Immature natural killer cell (primary cell): ENCODE data around the gene CD72. TPM values are rescaled to one million over a fixed set of nuclear protein-coding genes. Genes with fewer than 3 reads are reported as not detected.
"Not testable (repeated sequence)": the region's sequence is repeated elsewhere in the genome, so short reads cannot be mapped to it uniquely, and the experiment has no call there.

ENCODE experiments used
- DNase-seq, 3 donors: peaks; one replicate each; pipeline ENCODE4 v3.0.0; 2022; ENCODE audit warnings: mixed read lengths in 1 of 3
- H3K27ac Mint-ChIP-seq, 6 donors: one replicate each; pipeline ENCODE4 v1.8.0; 2020; ENCODE audit warnings: mixed read lengths in 6 of 6, mild to moderate bottlenecking in 5 of 6, inconsistent platforms in 4 of 6, moderate library complexity in 3 of 6
- H3K27me3 Mint-ChIP-seq, 3 donors: one replicate each; pipeline ENCODE4 v1.8.0; 2020 to 2021; ENCODE audit warnings: low read depth in 3 of 3, mild to moderate bottlenecking in 3 of 3, mixed read lengths in 3 of 3, moderate library complexity in 3 of 3, inconsistent platforms in 1 of 3
- H3K36me3 Mint-ChIP-seq, 3 donors: one replicate each; pipeline ENCODE4 v1.8.0; 2020; ENCODE audit warnings: mixed read lengths in 3 of 3, inconsistent platforms in 2 of 3, mild to moderate bottlenecking in 2 of 3
- H3K4me1 Mint-ChIP-seq, 2 donors: one replicate each; pipeline ENCODE4 v1.8.0; 2020; ENCODE audit warnings: inconsistent platforms in 2 of 2, mild to moderate bottlenecking in 2 of 2, mixed read lengths in 2 of 2, moderate library complexity in 1 of 2
- H3K4me3 Mint-ChIP-seq, 5 donors: one replicate each; pipeline ENCODE4 v1.8.0; 2020; ENCODE audit warnings: mild to moderate bottlenecking in 5 of 5, mixed read lengths in 5 of 5, inconsistent platforms in 3 of 5, moderate library complexity in 3 of 5
- H3K9me3 Mint-ChIP-seq, 6 donors: one replicate each; pipeline ENCODE4 v1.8.0; 2020; ENCODE audit warnings: mild to moderate bottlenecking in 6 of 6, mixed read lengths in 6 of 6, inconsistent platforms in 4 of 6, moderate library complexity in 3 of 6
- polyA plus RNA-seq, 3 donors: library from polyadenylated mRNA; unstranded; fragments of 300-500 nt; fragmentation: Illumina TruSeq; gene quantifications; one replicate each; pipeline ENCODE4 v1.2.3, GENCODE V29; 2021

The CD72 gene
- polyA plus RNA-seq, 3 donors from 2014 or later, result 6.2 to 18.4 (median 10.1) TPM

DNA sequence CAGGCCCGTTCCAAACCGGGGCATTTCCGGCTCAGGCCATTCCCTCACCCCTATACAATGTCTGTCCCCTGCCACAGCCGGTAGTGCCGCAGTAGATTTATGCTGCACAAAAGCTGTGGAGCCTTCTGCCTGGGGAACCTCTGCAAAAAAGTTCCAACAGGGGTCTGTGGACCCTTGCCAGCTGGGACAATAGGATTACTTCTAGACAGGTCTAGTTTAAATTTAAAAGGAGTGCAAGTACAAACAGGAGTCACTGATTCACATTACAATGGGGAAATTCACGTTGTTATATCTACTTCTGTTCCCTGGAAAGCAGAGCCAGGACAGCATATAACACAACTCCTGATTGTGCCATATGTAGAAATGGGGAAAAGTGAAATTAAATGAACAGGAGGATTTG, 34.7 kb downstream of the CD72 start:
- not testable (repeated sequence) for H3K4me1 Mint-ChIP-seq, H3K27ac Mint-ChIP-seq, H3K27me3 Mint-ChIP-seq, DNase-seq, H3K4me3 Mint-ChIP-seq
- Mint-ChIP-seq H3K36me3 (peaks cover 7 to 16% (median 10%) of the 10 kb centered on the region in 3 donors), H3K9me3 (peaks cover 10 to 31% (median 17%) of the 10 kb centered on the region in 6 donors)

DNA sequence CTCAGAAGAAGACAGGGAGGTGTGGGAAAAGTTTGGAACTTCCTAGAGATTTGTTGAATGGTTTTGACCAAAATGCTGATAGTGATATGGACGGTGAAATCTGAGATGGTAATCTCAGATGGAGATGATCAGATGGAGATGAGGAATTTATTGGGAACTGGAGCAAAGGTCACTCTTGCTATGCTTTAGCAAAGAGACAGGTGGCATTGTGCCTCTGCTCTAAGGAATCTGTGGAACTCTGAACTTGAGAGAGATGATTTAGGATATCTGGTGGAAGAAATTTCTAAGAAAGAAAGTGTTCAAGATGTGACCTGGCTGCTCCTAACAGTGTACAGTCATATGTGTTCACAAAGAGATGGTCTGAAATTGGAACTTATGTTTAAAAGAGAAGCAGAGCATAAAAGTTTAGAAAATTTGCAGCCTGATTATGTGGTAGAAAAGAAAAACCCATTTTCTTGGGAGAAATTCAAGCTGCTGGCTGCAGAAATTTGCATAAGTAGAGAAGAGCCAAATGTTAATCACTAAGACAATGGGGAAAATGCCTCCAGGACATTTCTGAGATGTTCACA, 38.5 kb downstream of the CD72 start:
- H3K4me3 Mint-ChIP-seq, result not testable (repeated sequence)
- H3K9me3 Mint-ChIP-seq, result peaks cover 6 to 24% (median 11%) of the 10 kb centered on the region in 6 donors

DNA sequence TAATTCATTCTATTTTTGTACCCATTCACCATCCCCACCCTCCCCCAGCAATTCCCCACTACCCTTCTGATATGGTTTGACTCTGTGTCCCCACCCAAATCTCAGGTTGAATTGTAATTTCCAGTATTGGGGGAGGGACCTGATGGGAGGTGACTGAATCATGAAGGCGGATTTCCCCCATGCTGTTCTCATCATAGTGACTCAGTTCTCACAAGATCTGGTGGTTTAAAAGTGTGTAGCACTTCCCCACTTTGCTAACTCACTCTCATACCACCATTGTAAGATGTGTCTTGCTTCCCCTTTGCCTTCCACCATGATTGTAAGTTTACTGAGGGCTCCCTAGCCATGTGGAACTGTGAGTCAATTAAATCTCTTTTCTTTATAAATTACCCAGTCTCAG, 39.1 kb downstream of the CD72 start:
- DNase-seq, result no peak
- no peak overlapping the region for H3K27ac Mint-ChIP-seq
- H3K36me3 Mint-ChIP-seq, result peaks cover 7 to 10% (median 8%) of the 10 kb centered on the region in 3 donors
- H3K4me3 Mint-ChIP-seq, result no peak overlapping the region
- peaks cover 6 to 24% (median 11%) of the 10 kb centered on the region in 6 donors for H3K9me3 Mint-ChIP-seq
- no peaks in the 10 kb centered on the region for H3K27me3 Mint-ChIP-seq
- no peaks in the 10 kb centered on the region for H3K4me1 Mint-ChIP-seq

More for the DNA sequence above, 38.5 kb downstream of the CD72 start:
- H3K27me3 Mint-ChIP-seq, H3K27ac Mint-ChIP-seq, DNase-seq, H3K4me1 Mint-ChIP-seq: not testable (repeated sequence)
- peaks cover 7 to 10% (median 8%) of the 10 kb centered on the region in 3 donors for H3K36me3 Mint-ChIP-seq

DNA sequence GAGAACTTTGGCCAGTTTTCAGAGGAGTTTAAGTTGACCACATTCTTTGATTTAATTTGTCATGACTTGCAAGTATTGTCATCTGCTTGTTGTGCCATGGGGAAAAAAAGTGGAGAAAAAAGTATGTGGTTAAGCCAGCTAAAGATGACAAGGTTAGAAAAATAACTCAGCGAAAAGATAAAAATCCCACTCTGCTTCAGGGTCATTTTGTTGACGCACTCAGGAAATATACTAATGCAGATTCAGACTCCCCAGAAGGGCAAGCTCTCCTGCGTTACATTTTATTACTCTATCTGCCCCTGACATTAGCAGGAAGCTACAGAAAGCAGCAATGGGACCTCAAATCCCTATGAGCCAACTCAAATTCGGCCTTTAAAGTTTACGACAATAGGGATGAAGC, 40.7 kb downstream of the CD72 start:
- no peaks in the 10 kb centered on the region for H3K27me3 Mint-ChIP-seq
- no peak for DNase-seq
- H3K4me3 Mint-ChIP-seq, result no peak overlapping the region
- no peaks in the 10 kb centered on the region for H3K4me1 Mint-ChIP-seq
- peaks cover 6 to 24% (median 11%) of the 10 kb centered on the region in 6 donors for H3K9me3 Mint-ChIP-seq
- peaks cover 7 to 10% (median 8%) of the 10 kb centered on the region in 3 donors for H3K36me3 Mint-ChIP-seq
- no peak overlapping the region for H3K27ac Mint-ChIP-seq

DNA sequence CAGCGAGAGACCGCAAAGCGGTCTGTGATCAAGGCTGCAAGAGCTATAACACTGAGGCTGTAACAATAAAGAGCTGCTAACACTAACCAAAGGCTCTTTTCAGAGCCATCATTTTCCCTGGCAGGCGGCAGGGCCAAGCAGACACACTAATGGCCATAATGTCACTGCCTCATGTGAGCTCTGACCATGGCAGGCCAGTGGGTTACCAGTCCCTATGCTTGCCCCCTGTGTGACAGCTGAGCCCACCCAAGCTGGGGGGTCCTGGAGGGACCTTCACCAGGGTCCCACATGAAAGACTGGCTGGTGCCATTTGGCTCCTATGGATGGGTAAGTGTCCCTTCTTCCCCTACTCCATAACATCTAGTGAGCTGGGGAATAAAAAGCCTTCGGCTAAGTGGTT, 42.7 kb downstream of the CD72 start:
- no peak for DNase-seq
- H3K36me3 Mint-ChIP-seq, result peaks cover 7 to 10% (median 8%) of the 10 kb centered on the region in 3 donors
- H3K9me3 Mint-ChIP-seq, result peaks cover 6 to 13% (median 9%) of the 10 kb centered on the region in 6 donors
- H3K27me3 Mint-ChIP-seq, result no peaks in the 10 kb centered on the region
- no peak overlapping the region for H3K27ac Mint-ChIP-seq
- no peak overlapping the region for H3K4me3 Mint-ChIP-seq
- peaks cover 8 to 9% of the 10 kb centered on the region in 2 donors for H3K4me1 Mint-ChIP-seq

DNA sequence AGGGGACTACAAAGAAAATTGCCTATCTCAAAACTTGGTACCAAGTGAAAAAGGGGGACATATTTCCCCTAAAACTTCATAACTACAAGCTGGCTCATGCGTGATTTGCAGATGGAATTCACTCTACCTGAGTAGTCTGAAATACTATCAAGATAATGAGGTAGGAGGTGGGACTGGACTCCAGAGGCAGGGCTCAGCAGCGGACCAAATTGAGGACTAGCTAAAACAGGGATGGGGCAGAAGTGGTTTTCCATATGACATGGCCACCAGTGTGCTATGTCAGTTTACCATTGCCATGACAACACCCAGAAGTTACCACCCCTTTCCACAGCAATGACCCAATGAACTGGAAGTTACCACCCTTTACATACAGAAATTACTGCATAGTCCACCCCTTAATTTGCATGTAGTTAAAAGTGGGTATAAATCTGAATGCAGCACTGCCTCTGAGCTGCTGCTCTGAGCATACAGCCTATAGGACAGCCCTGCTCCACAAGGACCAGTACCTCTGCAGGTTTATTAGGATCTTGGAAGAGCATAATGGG, 43.6 kb downstream of the CD72 start:
- peak overlapping the region in 1 of 6 donors; percentile 9 for H3K27ac Mint-ChIP-seq

DNA sequence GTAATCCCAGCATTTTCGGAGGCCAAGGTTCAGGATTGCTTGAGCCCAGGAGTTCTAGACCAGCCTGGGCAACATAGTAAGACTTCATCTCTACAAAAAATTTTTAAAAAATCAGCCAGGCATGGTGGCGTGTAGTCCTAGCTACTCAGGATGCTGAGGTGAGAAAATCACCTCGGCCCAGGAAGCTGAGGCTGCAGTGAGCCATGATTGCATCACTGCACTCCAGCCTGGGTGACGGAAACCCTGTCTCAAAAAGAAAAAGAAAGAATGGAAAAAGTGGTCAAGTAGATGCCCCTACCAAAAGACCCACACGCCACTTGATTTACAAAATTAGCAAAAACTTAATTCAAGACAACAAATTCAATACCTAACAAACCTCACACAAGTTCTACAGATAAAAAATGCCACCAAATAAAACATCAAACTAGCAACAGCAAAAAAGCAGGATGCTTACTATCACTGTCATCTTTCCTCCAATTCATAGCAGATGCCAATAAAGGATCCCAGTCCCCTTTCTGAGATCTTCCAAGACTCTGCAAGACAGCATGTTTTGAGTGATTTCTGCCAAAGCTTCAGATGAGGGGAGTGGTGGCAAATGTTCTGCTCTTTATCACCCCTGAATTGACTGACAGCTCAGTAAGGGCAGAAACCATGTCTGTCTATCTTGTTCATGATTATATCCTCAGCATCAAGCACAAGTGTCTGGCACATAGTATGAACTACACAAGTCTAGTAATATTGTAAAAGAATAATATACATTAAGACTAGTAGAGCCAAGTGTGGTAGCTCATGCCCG, 47.3 kb downstream of the CD72 start:
- Mint-ChIP-seq H3K4me3 (peak overlapping the region; percentile 23 to 70 (median 47)), H3K27me3 (no peaks in the 10 kb centered on the region), H3K9me3 (no peaks in the 10 kb centered on the region), H3K4me1 (peaks cover 20 to 26% of the 10 kb centered on the region in 2 donors), H3K27ac (peak overlapping the region; percentile 80 to 94 (median 88)), H3K36me3 (no peaks in the 10 kb centered on the region)
- peak; percentile 44 to 47 (median 46) for DNase-seq

More for the DNA sequence above, 43.6 kb downstream of the CD72 start:
- peaks cover 15 to 17% of the 10 kb centered on the region in 2 donors for H3K4me1 Mint-ChIP-seq
- H3K4me3 Mint-ChIP-seq, result no peak overlapping the region
- H3K27me3 Mint-ChIP-seq, result no peaks in the 10 kb centered on the region
- H3K9me3 Mint-ChIP-seq, result peaks cover 3 to 7% (median 5%) of the 10 kb centered on the region in 6 donors
- no peak for DNase-seq
- H3K36me3 Mint-ChIP-seq, result peaks cover 3 to 4% (median 4%) of the 10 kb centered on the region in 3 donors

DNA sequence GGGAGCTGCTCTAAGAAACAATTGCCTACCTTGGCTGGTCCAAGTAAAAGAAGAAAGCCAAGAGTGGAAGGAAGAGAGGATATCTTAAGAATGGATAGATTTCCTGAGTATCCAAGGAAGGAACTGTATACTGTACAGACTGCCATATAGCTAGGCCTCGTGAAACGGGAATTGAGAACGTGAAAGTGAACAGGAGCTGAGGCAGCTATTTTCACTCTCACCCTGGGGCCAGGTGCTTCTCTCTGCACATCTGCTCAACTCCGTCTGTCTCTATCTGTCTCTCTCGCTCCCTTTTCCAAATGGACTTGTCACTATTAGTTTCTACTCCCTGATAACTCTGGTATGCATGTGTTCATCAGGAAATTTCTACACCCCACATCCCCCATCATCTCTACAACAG, 49.0 kb downstream of the CD72 start:
- Mint-ChIP-seq H3K4me1 (peaks cover 20 to 26% of the 10 kb centered on the region in 2 donors), H3K27ac (peak overlapping the region; percentile 35 to 93 (median 67)), H3K9me3 (no peaks in the 10 kb centered on the region), H3K36me3 (no peaks in the 10 kb centered on the region), H3K27me3 (peaks cover 0 to 2% (median 0%) of the 10 kb centered on the region in 3 donors), H3K4me3 (no peak overlapping the region)
- no peak for DNase-seq

DNA sequence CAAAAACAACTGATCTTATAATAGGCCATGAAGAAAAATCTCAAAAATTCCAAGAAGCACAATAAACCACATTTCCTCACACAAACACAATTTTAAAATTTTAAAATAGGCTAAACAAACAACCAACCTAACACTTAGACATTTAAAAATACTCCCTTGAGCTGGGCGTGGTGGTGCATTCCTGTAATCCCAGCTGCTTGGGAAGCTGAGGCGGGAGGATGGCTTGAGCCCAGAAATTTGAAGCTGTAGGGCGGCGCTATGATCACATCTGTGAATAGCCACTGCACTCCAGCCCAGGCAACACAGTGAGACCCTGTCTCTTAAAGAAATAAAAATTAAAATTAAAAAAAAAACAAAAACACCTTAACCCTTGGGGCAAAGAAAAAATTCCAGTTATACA, 50.0 kb downstream of the CD72 start:
- Mint-ChIP-seq H3K27me3 (peaks cover 0 to 5% (median 2%) of the 10 kb centered on the region in 3 donors), H3K4me1 (peaks cover 27 to 34% of the 10 kb centered on the region in 2 donors), H3K27ac (peak overlapping the region in 1 of 6 donors; percentile 28), H3K36me3 (no peaks in the 10 kb centered on the region), H3K9me3 (no peaks in the 10 kb centered on the region), H3K4me3 (no peak overlapping the region)
- no peak for DNase-seq

DNA sequence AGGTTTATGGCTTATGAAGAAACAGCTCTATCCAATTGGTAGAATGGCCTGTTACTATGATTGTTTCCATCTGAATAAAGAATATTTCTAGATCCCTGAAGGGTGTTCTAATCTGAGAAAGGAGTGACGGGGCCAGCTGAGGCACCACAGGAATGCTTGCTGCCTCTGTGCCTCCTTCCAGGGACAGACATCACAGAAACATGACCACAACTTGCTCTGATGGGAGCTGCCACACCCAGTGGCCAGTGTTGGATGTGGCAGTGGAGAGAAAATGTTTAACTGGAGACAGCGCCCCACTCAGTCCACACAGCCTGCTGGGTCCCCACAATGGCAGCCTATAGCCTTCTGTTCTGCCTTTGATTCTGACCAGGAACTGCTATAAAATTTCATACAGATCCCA, 51.8 kb downstream of the CD72 start:
- DNase-seq, result no peak
- Mint-ChIP-seq H3K9me3 (no peaks in the 10 kb centered on the region), H3K4me3 (no peak overlapping the region), H3K27ac (peak overlapping the region in 1 of 6 donors; percentile 66), H3K36me3 (no peaks in the 10 kb centered on the region), H3K27me3 (peaks cover 0 to 5% (median 2%) of the 10 kb centered on the region in 3 donors), H3K4me1 (peaks cover 27 to 34% of the 10 kb centered on the region in 2 donors)

DNA sequence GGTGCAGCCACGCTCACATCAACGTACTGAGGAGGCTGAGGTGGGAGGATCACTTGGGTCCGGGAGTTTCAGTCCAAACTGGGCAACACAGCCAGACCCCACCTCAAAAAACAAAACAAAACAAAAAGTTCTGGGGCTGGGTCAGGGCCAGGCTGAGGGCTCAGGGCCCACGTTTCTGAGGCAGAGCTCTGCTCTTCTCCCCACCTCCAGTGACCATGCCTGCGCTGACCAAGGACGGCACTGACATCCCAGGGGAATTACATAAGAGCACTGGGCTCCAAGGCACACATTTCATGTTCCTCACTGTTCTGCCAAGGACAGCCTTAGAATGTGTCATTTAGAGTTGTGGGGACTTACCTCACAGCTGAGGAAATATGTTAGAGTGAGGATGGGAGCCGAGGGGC, 53.6 kb downstream of the CD72 start:
- Mint-ChIP-seq H3K4me3 (no peak overlapping the region), H3K27ac (no peak overlapping the region)
- no peak for DNase-seq

DNA sequence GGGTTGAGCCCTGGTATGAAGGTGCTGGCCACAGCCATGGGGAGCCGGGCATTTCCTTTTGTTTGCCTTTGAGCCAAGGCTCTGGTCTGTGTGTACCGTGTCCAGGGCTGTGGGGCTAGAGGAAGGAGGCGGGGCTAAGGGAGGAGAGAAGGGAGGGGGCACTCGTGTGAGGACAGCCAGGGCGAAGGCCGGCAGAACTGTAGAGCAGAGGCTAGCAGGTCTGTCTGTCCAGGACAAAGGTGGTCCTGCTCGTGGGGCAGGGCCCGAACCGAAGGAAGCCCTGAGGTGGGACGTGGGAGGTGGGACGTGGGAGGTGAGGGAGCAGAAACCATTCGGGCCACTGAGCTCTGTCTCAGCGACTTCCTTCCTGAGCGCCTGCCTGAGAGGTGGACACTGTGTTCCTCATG, 54.4 kb downstream of the CD72 start:
- peaks cover 7 to 8% of the 10 kb centered on the region in 2 donors for H3K4me1 Mint-ChIP-seq
- H3K9me3 Mint-ChIP-seq, result no peaks in the 10 kb centered on the region
- H3K27ac Mint-ChIP-seq, result peak overlapping the region in 2 of 6 donors; percentile 40 to 64
- no peaks in the 10 kb centered on the region for H3K36me3 Mint-ChIP-seq
- DNase-seq, result no peak
- H3K27me3 Mint-ChIP-seq, result peaks cover 0 to 5% (median 5%) of the 10 kb centered on the region in 3 donors
- H3K4me3 Mint-ChIP-seq, result peak overlapping the region in 3 of 5 donors; percentile 11 to 46 (median 27)

More for the DNA sequence above, 53.6 kb downstream of the CD72 start:
- peaks cover 13 to 17% of the 10 kb centered on the region in 2 donors for H3K4me1 Mint-ChIP-seq
- no peaks in the 10 kb centered on the region for H3K36me3 Mint-ChIP-seq
- H3K9me3 Mint-ChIP-seq, result no peaks in the 10 kb centered on the region
- peaks cover 0 to 5% (median 2%) of the 10 kb centered on the region in 3 donors for H3K27me3 Mint-ChIP-seq

DNA sequence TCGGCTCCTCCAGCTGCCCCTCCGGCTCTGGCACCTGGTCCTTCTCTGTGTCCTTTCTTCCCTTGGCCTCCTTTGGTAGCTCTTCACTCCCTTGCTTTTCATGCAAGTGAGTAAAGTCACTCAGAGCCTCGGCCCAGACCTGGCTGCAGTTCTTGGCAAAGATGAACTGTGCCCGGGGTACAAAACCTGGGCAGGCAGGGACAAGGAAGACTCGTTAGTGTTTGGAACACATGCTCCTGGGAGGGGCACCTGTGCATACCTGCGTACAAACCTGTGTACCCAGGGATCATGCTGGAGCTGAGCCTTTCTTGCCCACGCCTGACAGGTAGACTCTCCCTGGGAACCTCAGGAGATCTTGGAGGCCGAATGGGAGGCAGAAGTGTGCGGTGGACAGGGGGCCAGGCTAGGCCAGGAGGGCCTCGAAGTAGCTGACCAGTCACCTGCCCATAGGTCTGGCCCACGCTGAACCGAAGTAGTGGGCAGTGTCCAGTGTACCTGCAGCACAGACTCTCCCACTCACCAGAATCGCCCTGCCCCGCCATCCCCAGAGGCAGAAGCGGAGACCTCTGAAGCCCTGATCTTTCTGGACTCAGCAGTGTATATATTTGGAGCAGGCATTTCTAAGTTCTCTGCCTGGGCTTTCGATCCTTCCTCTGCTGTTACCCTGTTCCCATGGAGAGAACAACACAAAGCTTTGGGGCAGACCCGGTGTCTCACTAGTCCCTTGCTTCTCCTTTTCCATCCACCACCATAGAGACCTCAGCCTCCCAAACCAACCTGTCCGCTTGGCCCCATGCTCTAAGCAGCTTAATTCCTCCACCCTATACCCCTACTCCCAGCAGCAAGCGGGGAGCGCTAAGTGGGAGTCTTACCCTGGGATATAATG, 55.1 kb downstream of the CD72 start:
- peak overlapping the region in 3 of 5 donors; percentile 24 to 46 (median 27) for H3K4me3 Mint-ChIP-seq
- peaks cover 7 to 8% of the 10 kb centered on the region in 2 donors for H3K4me1 Mint-ChIP-seq

More for the DNA sequence above, 55.1 kb downstream of the CD72 start:
- Mint-ChIP-seq H3K36me3 (no peaks in the 10 kb centered on the region), H3K9me3 (no peaks in the 10 kb centered on the region), H3K27ac (peak overlapping the region in 2 of 6 donors; percentile 64 to 66), H3K27me3 (peaks cover 0 to 6% (median 6%) of the 10 kb centered on the region in 3 donors)
- DNase-seq, result no peak
